B cell (primary cell): ENCODE measurements around the gene NBPF10. TPM values are rescaled to one million over a fixed set of nuclear protein-coding genes. Genes with fewer than 3 reads are reported as not detected.
"Not testable (repeated sequence)": the region's sequence is repeated elsewhere in the genome, so short reads cannot be mapped to it uniquely, and the experiment has no call there.

Source experiments
- ATAC-seq: fragments of 200-7000 bp; cut with Tn5 transposase; one replicate; pipeline ENCODE4 v1.10.0; 2021; ENCODE audit warnings: low read depth, mild to moderate bottlenecking, moderate number of reproducible peaks, moderate library complexity
- CTCF ChIA-PET: fragments of 350-600 bp; sonication (Branson Sonifier 250); formaldehyde crosslinking; loops from one replicate; lab custom pipeline; 2021; ENCODE audit warnings: antibody characterized with exemption, inconsistent platforms; lab: Charles Lee
- POLR2A ChIA-PET: fragments of 350-600 bp; sonication (Branson Sonifier 250); formaldehyde crosslinking; loops from one replicate; lab custom pipeline; 2021; ENCODE audit warnings: antibody characterized with exemption; lab: Charles Lee
- DNase-seq: peaks from one replicate; pipeline ENCODE4 v3.0.0; 2013
- H2AFZ ChIP-seq: 2 replicates; pipeline ENCODE4 v1.6.1; 2012; ENCODE audit warnings: mild to moderate bottlenecking, low read depth, low read length; ENCODE audit not compliant: insufficient read depth, poor library complexity, severe bottlenecking
- H3K27ac ChIP-seq, 2 donors: 1 replicate in 1 of 2; 2 replicates in 1 of 2; pipeline ENCODE4 v1.5.1; 2012 to 2013; ENCODE audit warnings: low read length in 2 of 2, mild to moderate bottlenecking in 2 of 2, moderate library complexity in 1 of 2
- H3K27me3 ChIP-seq, 4 experiments: fragments of 200-600 bp in 1 of 4; sonication (generic) in 1 of 4; replicated peaks in 1 of 4; 1 replicate in 2 of 4; 2 replicates in 2 of 4; pipeline versions ENCODE4 v1.6.1 to v1.7.0; 2013 to 2016; ENCODE audit warnings: low read length in 3 of 4, mild to moderate bottlenecking in 2 of 4, mixed read lengths in 1 of 4, moderate library complexity in 1 of 4; ENCODE audit not compliant: insufficient read depth in 4 of 4, control insufficient read depth in 3 of 4; ENCODE audit errors: control extremely low read depth in 1 of 4
- H3K36me3 ChIP-seq, 2 experiments: replicated peaks in 1 of 2; 1 replicate in 1 of 2; 2 replicates in 1 of 2; pipeline versions ENCODE4 v1.6.1 to v1.7.1; 2013; ENCODE audit warnings: low read length in 1 of 2; ENCODE audit not compliant: insufficient read depth in 2 of 2, control insufficient read depth in 1 of 2; ENCODE audit errors: control extremely low read depth in 1 of 2, extremely low read depth in 1 of 2
- H3K4me1 ChIP-seq, 2 donors: fragments of 200-600 bp in 1 of 2; sonication (generic) in 1 of 2; 1 replicate in 1 of 2; 2 replicates in 1 of 2; pipeline versions ENCODE4 v1.5.1 to v1.6.1; 2013 to 2017; ENCODE audit warnings: low read length in 2 of 2; ENCODE audit not compliant: control insufficient read depth in 2 of 2, insufficient read depth in 2 of 2
- H3K4me2 ChIP-seq: replicated peaks from 2 replicates; pipeline ENCODE3; 2012; ENCODE audit warnings: mild to moderate bottlenecking, low read depth, low read length; ENCODE audit not compliant: poor library complexity, severe bottlenecking
- H3K4me3 ChIP-seq, 5 experiments: fragments of 200-600 bp in 1 of 5; sonication (generic) in 1 of 5; 1 replicate in 3 of 5; 2 replicates in 2 of 5; pipeline versions ENCODE4 v1.5.1 to v1.7.0; 2011 to 2016; ENCODE audit warnings: low read length in 4 of 5, mild to moderate bottlenecking in 4 of 5, low read depth in 2 of 5, control low read depth in 1 of 5, moderate library complexity in 1 of 5; ENCODE audit not compliant: insufficient read depth in 1 of 5; ENCODE audit errors: control extremely low read depth in 1 of 5, extremely low read depth in 1 of 5
- H3K79me2 ChIP-seq: fragments of 200-600 bp; sonication (generic); one replicate; pipeline ENCODE4 v1.6.0; 2016; ENCODE audit warnings: low read length; ENCODE audit not compliant: control insufficient read depth, insufficient read depth
- H3K9ac ChIP-seq: fragments of 200-600 bp; sonication (generic); 2 replicates; pipeline ENCODE4 v1.6.1; 2017; ENCODE audit warnings: mild to moderate bottlenecking, low read length, moderate library complexity
- H3K9me3 ChIP-seq, 3 donors: one replicate each; pipeline versions ENCODE4 v1.6.1 to v1.7.1; 2013; ENCODE audit warnings: low read length in 2 of 3; ENCODE audit not compliant: control insufficient read depth in 2 of 3, insufficient read depth in 1 of 3; ENCODE audit errors: control extremely low read depth in 1 of 3
- H4K20me1 ChIP-seq: 2 replicates; pipeline ENCODE4 v1.6.0; 2012; ENCODE audit warnings: mild to moderate bottlenecking, low read length; ENCODE audit not compliant: insufficient read depth, control insufficient read depth, poor library complexity, severe bottlenecking
- H3K27ac Mint-ChIP-seq: one replicate; pipeline ENCODE4 v1.8.0; 2021; ENCODE audit warnings: mixed read lengths
- H3K27me3 Mint-ChIP-seq: one replicate; pipeline ENCODE4 v1.8.0; 2021; ENCODE audit warnings: mixed read lengths
- H3K4me1 Mint-ChIP-seq: one replicate; pipeline ENCODE4 v1.8.0; 2021; ENCODE audit warnings: mixed read lengths
- H3K4me3 Mint-ChIP-seq: one replicate; pipeline ENCODE4 v1.8.0; 2021; ENCODE audit warnings: mixed read lengths
- H3K9me3 Mint-ChIP-seq: one replicate; pipeline ENCODE4 v1.8.0; 2022; ENCODE audit warnings: mixed read lengths; ENCODE audit not compliant: insufficient read depth
- CTCF ChIP-seq: fragments of 200-600 bp; IDR thresholded peaks from one replicate; pipeline ENCODE4 v1.8.0; 2022; ENCODE audit warnings: antibody characterized with exemption, mild to moderate bottlenecking
- WGBS: methylation state at CpG from one replicate; pipeline ENCODE4 v1.1.5; 2013; ENCODE audit warnings: missing lambda C conversion rate; ENCODE audit not compliant: insufficient coverage; 5-methylcytosine and 5-hydroxymethylcytosine counted together
- intact Hi-C: fragments of 100-400 bp; cut with micrococcal nuclease; formaldehyde crosslinking; loops from one replicate; pipeline ENCODE4 v1.10.0; 2022
- polyA minus RNA-seq: library from RNA; depleted of rRNA, polyadenylated mRNA; stranded (reverse); fragments of >200 nt; gene quantifications from 2 replicates; pipeline ENCODE4 v1.2.3, GENCODE V29; 2012
- polyA plus RNA-seq: library from polyadenylated mRNA; depleted of rRNA; stranded (reverse); fragments of >200 nt; gene quantifications from 2 replicates; pipeline ENCODE4 v1.2.3, GENCODE V29; 2012
- total RNA-seq, 2 donors: library from RNA; stranded (reverse); fragments of 120-200 nt in 1 of 2; gene quantifications; 1 replicate in 1 of 2; 2 replicates in 1 of 2; pipeline versions ENCODE4 v1.2.3 to v1.2.4, GENCODE V29; 2013 to 2022

Gene NBPF10
- total RNA-seq (12.6 and 13.4 TPM in 2 replicates), polyA plus RNA-seq (2.6 and 4.5 TPM in 2 replicates), polyA minus RNA-seq (2.0 and 6.4 TPM in 2 replicates)
- 2.8 TPM for total RNA-seq (2013)

DNA sequence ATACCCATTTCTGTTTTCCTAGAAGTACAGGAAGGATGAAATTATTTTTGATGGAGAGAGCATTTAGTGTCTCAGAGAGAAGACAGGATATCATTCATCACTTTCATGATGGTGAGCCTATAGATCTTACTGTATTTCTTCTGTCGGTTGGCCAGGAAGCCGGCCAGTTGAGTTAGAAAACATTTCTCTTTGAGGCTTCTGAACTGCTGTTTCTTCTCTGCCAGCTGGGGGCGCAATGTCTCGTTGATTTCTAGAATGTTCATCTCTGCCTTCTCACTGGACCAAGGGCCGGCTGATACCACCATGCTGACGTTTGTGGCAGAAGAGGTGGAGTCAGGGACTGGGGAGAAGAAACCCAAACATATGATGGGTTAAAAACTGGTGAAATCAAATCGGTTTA, at the start of gene NBPF10:
TSS of gene NBPF10 (minus strand) at position 340 of the 400 bp plus-strand sequence. CDS start at position 305, 35 bp downstream.
- H3K27me3 ChIP-seq, H3K79me2 ChIP-seq, intact Hi-C loops, CTCF ChIA-PET, DNase-seq, H3K9me3 ChIP-seq, H3K4me3 ChIP-seq, H3K27ac Mint-ChIP-seq, H3K9ac ChIP-seq, H3K9me3 Mint-ChIP-seq, H3K4me1 ChIP-seq, H3K27me3 Mint-ChIP-seq, H3K36me3 ChIP-seq, ATAC-seq, H3K4me2 ChIP-seq, H3K27ac ChIP-seq, H3K4me3 Mint-ChIP-seq, H2AFZ ChIP-seq, POLR2A ChIA-PET, H4K20me1 ChIP-seq, H3K4me1 Mint-ChIP-seq: not testable (repeated sequence)
- TF ChIP-seq CTCF, result peak; percentile 37
- WGBS, result no CpG with 5 or more reads among the region's 7 CpGs

- POLR2A ChIA-PET, H2AFZ ChIP-seq, H3K36me3 ChIP-seq, DNase-seq, H3K9ac ChIP-seq, CTCF ChIA-PET, H3K79me2 ChIP-seq, H4K20me1 ChIP-seq, H3K27me3 Mint-ChIP-seq, H3K4me3 ChIP-seq, ATAC-seq, intact Hi-C loops, H3K27me3 ChIP-seq, H3K4me1 Mint-ChIP-seq, H3K27ac ChIP-seq, H3K4me3 Mint-ChIP-seq, H3K4me1 ChIP-seq, H3K9me3 ChIP-seq, H3K9me3 Mint-ChIP-seq, H3K4me2 ChIP-seq: not testable (repeated sequence)
- no CpG with 5 or more reads among the region's 5 CpGs for WGBS
- H3K27ac Mint-ChIP-seq, result peak overlapping the region; percentile 59
These were observed 29.9 kb upstream of the NBPF10 start for GRCh38 chr1:146174531-146174930.

DNA sequence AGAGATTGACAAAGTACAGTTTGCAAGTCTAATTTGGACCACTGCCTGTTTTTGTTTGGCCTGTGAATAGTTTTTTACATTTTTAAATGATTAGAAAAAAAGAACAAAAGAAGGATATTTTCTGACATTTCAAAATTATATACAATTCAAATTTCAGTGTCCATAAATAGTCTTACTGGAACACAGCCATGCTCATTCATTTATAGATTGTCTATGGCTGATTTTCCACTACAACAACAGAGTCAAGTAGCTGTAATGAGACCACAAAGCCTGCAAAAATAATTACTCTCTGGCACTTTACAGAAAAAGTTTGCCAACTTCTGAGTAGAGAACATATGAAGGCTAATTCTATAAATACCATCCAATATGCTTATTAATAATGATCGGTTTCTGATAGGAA, 23.1 kb upstream of the NBPF10 start:
- DNase-seq, POLR2A ChIA-PET, H3K4me1 ChIP-seq, H3K27me3 Mint-ChIP-seq, H3K4me1 Mint-ChIP-seq, H3K4me2 ChIP-seq, CTCF ChIA-PET, H3K27me3 ChIP-seq, H3K4me3 ChIP-seq, H3K27ac ChIP-seq, H3K79me2 ChIP-seq, H4K20me1 ChIP-seq, H2AFZ ChIP-seq, ATAC-seq, H3K9ac ChIP-seq, intact Hi-C loops, H3K4me3 Mint-ChIP-seq, H3K27ac Mint-ChIP-seq, H3K9me3 ChIP-seq, H3K36me3 ChIP-seq, H3K9me3 Mint-ChIP-seq: not testable (repeated sequence)
- no CpG with 5 or more reads among the region's 1 CpG for WGBS
